GM21423 (cell line): ENCODE data around the gene TSPAN11.
"Not testable (repeated sequence)": the region's sequence is repeated elsewhere in the genome, so short reads cannot be mapped to it uniquely, and the experiment has no call there.

Experiments
- ATAC-seq: cut with Tn5 transposase; IDR thresholded peaks from one replicate; pipeline ENCODE4 v1.9.1; 2021; ENCODE audit warnings: mild to moderate bottlenecking, moderate library complexity; ENCODE audit not compliant: unreplicated experiment

The TSPAN11 gene

DNA sequence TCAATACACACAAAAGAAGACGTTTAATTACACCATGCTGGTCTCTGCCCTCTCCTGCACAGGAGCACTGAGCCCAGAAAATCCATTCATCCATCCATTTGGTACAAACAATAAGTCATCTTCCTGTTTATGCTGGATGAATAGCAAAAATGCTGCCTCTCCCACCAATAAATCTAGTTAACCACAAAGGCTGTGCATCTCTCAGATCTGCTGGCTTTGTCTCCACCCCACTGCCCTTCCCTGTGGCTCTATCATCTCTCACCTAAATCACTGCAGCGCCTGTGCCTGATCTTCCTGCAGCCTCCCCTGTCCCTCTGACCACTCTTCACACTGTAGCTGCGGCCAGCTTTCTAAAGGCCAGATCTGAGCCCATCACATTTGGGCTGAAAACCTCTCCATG lies 74.2 kb downstream of the TSPAN11 start:
- no peak for ATAC-seq

DNA sequence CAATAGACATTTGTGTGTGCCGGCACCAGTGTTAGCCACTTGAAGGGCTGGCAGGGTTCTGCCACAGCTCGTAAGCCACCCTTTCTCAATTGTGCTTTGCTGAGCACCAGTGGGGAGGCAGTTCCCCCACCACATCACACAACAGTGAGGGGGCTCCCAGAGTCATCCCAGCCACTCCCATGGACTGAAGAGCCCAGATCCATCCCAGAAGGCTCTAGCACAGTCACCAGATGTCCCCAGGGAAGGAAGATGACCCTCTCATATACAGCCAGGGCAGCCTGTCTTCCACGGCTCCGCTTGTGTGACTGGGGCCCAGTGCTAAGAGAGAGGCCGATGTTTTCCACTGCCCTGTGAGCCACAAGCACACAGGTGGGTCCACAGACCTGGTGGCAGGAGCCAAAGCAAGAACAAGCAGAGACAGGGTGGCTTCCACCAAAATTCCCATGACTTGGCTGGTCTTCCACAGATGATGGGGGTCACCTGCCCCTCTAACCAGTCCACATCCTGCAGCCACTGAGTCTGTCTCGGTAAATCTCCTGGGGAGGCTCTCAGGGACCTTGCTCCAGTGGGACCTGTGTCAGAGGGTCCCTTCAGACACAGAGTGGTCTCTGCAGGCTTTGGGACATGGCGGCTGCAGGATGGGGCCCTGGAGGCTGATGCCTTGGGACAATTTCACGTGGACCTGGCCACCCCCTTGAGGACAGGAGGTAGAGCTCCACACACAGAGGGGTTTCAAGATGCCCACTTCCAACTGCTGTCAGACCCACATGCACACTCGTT lies 75.2 kb downstream of the TSPAN11 start:
- ATAC-seq = no peak

DNA sequence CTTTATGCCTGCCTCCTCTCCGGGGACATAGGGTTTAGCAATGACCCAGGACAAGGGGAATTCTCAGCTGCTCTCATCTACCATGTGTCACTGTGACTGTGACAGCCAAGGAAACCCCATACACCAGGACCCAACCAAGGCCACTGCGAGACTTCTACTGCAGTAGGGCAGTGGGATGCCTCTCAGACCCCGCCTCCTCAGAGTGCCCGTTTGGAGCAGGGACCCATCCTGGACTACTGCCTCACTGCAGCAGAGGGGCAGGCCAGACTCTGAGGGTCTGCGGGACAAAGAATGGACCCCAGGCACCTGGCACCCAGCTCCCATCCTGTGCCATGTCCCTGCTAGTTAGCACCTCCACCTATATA lies 75.8 kb downstream of the TSPAN11 start:
- no peak for ATAC-seq

DNA sequence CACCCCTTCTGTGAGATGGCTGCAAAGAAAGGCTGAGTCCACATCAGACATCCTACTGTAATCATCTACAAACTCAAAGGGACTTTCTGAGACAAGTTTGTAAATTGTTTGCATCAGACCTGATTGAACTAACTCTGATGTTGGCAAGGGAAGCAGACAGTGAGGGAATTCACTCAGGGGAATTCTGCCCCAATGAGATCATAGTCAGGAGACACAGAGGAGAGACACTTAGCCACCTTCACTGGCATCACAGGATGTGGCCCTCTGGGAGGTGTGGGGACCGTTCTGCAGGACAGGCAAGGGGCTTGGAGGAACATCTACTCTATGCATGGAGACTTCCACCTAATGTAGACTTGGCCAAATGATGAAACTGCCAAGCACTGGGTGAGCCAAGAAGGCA lies 76.5 kb downstream of the TSPAN11 start:
- peak; percentile 40 for ATAC-seq

DNA sequence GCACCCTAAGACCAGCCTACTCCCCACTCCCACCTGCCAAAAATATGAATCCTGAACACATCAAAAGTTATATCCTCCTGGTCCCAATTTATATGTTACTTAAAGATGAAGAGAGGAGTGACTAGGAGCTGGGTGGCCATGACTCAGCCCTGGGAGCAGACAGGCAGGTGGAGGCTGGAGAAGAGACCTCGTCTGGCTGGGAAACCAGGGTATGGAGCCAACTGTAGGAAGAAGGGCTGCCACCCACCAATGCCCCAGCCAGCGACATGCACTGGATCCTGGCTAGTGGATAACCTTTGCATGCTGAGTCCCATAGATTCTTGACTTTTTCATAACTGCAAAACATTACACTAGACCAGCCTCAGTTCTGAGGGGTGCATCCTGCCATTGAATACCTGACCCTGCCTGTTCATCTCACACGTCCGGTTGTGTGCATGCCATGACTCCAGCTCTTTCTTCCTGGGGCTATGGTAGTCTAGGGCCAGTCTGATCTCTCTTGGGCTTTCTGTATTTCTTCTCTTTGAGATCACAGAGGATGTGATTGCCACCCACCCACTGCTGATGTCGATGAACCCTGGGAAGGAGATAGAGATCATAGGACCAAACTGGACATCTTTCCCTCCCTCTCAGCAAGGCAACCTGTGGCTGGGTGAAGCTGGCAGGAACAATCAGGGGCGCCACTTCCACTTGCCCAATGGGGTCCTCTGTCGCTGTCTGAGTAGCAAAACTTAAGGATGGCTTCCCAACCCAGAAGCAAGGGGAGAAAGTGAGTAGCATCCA lies 77.5 kb downstream of the TSPAN11 start:
- no peak for ATAC-seq

DNA sequence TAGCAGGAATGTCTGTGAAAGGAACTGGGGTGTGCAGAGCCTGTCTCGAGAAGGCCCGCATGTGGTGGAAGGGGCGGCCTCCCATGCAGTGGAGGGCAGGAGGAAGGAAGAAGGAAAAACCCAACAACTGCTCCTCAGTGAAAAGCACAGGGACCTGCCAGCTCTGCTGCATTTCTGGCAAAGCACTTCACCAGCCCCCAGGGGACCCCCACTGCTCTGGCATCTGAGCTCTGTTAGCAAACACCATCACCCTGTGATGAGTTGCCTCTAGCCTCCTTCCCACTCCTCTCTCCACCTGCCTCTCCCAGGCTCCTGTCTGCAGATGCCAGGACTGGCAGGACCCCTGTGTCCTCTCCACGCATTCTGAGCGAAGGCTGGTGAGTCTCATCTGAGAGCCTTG lies 78.1 kb downstream of the TSPAN11 start:
- ATAC-seq = no peak

DNA sequence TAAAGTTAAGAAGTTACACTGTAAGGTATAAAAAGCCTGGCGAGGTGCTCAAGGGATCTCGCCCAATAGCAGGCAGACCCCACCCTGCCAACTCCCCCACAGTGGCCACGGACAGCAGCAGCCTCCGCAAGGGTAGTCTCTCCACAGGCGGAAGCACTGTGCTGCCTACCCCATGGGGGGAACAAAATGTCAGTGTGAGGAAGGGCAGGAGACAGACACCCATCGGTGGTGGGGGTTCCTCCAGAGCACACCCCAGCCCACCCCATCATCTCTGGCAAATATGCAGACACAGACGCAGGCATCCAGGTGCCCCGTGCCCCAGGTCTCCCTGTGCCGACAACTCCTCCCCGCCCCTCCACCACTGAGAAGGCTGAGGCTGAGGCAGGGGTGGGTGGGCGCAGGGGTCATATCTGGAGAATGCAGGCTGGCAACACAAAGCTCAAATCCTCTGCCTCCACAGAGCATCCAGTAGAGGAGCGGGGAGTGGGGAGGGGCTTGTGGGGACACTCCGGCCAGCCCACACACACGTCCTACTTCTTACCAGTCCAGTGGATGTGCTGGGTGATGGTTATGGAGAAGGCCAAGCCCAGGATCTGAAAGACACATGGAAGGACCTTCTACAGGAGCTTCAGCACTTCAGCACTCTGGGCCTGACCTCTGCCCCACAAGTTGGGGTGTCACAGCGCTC lies 78.9 kb downstream of the TSPAN11 start:
- no peak for ATAC-seq

DNA sequence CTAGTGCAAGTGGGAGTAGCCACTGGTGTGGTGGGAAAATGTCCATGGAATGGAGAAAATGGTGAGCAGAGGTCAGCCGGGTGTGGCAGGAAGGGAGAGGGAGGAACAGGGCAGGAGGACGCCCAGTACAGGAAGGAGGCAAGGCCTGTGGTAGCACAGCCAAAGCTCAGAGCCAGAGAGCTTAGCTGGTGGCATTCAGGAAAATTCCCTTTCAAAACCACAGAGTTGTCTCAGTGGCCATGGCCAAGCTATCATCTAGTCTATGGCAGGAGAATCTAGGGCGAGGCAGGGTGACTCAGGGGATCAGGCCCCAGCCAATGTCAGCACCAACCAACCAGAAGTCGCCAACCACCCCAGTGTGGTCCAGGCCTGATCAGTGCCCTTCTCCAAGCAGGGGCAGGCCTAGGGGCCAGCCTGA lies 79.4 kb downstream of the TSPAN11 start:
- ATAC-seq = no peak

DNA sequence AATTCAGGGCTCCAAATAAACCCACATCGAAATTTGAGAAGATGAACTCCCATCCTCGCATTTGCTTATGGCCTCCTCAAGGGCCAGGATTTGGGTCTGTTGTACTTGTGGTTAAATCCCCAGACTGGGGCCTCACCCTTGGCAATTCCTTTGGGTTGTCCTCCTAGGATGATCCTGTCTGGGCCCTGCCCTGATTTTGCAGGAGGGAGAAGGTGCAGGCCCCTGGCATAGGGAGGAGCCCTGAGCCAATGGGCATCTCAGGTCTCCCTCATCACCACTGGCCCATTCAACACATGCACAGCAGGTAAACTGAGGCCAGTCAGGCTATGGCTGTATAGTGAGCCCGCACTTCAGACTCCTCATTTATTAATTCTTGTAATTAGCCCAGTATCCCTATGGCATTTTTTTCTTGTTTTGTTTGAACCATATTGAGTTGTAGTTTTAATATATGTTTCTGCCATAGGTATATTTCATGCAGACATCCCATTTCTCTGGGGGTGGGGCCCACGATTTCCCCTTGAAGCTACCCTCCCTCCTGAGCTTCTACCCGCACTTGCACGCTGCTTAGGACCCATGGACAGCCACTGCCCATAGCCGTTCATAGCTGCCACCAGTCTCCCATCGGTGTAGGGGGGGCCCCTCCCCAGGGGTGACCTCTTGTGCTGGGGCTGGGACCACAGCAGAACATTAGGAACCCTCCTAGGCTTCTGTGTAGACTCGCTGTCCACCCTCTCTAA lies 80.0 kb downstream of the TSPAN11 start:
- ATAC-seq = no peak

DNA sequence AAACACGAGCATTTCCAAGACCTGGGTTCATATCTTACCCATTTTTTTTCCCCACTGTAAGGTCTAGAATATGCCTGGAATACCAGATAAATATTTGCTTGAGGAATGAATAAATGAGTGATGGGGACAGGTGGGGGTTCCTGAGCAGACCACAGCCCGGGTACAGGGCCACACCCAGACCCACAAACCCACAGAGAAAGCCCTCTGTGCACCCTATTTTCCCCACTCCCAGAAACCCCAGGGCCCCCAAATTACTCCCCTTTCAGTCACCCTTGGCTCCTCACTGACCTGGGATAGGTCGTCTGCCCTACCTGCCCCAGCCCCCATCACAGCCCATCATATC lies 80.6 kb downstream of the TSPAN11 start:
- no peak for ATAC-seq

DNA sequence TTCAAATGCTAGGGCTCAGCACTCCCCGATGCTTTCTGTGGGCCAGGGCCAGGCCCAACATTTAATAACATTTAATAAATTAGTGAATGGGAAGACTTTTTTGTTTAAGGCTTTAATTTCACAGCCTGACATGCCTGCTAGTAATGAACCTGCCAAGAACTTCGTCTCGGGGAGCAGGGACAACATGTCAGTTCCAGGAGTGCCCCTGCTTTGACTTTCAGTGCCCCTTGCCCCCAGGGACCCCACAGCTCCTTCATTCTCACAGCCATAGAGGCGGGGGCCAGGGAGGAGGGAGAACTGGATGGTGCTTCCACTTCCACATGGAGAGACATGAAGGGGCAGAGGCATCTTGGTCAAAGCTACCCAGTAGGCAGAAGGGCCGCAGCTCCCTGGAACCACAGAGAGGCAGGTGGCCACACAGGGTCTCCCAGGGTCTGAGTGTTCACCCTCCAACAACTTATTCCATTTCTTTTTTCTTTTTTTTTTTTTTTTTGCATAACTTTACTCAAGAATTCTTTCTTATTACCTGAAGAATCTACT lies 81.2 kb downstream of the TSPAN11 start:
- no peak for ATAC-seq

DNA sequence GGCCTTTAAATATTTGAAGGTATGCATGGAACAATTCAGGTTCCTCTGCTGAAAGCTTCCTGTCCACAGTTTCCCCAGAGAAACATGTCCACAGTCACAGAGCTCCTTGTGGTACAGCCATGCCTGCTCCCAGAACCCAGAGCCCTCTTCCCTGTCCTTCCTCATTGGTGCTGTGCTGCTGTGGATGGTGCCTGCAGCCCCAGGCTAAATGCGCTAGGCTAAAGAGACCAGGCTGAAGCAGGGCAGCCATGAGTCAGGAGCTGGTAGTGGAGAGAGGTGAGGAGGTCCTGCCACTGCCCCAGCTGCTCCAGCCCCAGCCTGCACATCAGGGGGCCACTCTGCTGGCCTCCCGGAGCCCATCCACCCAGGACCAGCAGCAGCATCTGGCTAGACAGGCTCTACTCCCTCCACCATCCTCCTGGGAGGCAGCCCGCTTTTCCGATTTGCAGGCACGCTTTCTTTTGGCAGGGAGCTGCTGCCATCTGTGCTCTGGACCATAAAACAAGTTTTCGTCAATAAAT lies 81.8 kb downstream of the TSPAN11 start:
- ATAC-seq = no peak

DNA sequence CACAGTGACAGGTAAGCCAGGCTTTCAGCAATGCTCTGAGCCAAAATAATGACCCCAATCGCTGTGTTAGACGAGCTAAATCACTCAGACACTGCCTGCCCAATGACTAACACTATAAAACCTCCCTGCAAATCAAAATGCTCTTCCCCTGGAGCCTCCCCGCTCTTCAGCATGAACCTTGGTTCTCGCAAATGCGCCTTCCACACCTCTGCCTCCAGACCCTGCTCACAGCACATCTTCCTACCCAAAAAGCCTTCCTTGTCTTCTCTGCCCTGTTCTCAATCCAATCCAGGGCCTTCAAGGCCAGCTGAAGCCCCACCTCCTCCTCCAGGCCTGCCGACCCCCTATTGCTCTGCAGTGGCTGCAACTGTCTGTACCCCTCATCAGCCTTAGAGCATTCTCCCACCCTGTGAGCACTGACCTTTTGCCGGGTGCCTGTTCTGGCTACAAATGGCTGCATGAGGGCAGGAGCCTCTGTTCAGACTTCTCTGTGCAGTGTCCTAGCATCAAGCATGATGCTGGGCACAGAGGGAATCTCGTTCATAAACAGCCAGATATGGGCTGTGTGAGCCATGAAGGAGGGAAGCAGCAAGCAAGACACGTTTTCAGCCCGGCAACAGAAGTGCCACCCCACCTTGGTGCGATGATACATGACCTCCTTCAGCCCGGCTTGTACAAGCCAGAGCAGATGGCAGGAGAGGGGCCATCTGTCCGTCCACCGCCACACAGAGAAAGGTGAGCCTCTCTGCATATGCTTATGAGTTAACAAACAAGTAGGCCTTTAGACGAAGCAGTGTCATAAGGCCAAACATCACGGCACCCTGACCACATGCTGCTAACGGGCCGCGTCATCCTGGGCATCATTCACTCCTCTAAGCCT lies 82.7 kb downstream of the TSPAN11 start:
- no peak for ATAC-seq

DNA sequence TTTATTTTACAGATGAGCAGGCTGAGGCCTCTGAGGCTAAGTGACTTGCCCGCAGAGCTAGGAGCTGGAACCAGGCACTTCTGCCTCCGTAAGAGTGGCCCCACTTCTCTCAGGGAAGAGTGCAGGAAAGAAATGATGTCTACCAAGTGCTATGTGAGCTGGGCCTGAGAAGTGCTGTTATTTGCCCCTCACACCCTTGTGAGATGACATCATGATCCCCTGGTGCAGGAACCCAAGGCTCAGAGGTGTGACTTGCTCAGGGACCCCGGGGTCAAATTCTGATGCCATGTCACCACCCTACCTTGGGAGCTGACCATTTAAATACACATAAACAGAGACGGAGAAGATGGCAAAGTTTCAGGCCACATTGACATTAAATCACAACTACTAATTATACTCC lies 83.4 kb downstream of the TSPAN11 start:
- no peak for ATAC-seq

DNA sequence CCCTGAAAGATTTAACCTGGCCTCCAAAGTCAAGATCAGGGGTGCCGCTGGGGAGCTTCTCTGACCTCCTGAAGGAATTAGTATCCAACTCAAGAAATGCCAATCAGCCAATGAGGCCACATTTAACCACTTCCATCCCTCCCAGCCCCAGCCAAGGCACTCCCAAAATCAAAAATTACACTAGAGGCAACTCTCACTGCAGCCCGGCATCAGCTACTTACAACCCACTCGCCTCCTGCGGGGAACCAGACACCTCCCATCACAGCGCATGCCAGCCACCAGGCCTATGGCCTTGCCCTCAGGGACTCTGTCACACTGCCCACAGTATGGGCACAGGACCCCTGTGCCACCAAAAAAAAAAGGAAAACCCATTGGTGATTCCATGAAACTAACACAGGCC lies 84.8 kb downstream of the TSPAN11 start:
- ATAC-seq = no peak

DNA sequence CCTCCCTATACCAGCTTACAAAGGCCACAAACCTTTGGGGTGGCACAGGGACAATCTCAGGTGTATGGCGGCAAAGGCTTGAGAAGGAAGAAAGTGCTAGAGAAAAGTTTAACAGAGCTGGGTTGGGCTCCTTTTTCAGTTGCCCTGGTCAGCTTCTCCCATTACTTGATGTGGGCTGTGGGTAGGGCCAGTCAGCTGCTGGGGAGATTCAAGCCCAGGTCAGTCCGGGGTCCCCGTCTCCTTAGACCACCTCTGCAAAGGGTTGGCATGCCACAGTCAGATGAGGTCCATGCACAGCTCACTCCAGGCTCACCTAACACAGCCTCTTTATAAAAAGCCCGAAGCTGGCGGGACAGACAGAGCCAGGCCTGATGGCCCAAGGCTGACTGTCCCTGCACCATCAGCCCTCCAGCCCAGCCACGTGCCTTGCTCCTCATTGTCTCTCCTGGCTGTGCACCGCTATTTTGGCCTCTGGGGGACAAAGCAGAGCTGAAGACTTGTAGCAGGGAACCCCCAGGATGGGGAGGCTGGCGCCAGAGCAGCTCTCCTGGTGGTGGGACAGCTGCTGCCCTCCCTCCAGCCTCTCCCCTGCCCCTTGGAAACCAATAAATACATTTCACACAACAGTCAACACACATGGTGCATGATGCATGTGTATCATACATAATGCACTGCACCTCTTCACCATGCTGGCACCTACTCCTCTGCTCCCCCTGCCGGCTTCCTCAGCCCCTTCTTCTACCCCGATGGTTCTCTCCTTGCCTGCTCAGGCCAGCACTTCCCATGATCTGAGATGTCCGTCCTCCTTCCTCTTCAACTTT lies 85.4 kb downstream of the TSPAN11 start:
- ATAC-seq = no peak

DNA sequence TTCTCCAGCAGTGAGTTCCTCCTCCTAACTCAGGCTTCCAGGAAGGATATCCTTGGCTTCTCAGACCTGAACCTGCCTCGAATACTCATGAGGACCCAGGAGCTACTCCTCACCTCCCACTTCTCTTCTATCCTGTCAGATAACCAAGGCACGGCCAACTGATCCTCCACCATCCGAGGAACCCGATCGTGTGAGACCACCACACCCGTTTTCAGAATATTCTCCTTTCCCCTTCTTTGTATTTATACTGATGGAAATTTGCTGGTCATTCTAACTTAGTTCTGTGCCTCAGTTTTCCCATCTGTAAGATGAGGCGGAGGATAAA lies 86.0 kb downstream of the TSPAN11 start:
- not testable (repeated sequence) for ATAC-seq

DNA sequence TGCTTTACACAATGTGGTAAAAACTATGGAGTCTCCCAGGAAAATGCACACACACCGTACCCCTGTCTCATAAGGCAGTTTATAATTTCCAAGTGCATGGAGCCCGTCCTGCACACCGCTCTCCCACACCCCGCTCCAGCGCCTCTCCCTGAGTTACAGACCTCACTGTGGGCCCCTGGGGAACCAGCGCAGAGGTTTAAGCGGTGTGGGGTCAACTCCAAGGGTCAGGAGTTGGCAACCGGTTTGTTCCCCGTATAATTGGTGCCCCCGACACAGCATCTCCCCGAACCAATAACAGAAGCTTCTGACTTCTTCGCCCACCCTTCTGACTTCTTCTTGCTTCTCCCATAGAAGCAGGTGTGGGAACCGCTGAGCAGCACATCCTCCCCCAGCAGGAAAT lies 88.7 kb downstream of the TSPAN11 start:
- ATAC-seq = no peak

DNA sequence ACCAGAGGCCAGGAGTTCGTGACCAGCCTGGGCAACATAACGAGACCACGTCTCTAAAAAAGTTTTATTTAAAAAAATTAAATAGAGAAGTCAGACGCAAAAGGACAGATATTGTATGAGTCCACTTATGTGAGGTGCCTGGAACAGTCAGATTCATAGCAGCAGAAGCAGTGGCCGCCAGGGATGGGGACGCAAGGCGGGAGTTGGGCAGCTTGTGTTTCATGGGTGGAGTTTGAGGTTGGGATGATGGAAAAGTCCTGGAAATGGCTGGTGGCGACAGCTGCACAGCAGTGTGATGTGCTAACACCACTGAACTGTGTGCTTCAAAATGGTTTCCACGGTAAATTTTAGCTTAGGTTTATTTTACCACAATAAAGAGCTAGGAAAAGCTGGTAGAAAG lies 89.5 kb downstream of the TSPAN11 start:
- no peak for ATAC-seq
